ENCODE results near the gene PPP2R2D.

GRCh38 chr10:131936736-131937135, 35.9 kb downstream of the PPP2R2D start:
- TF ChIP-seq CTCF (conservative IDR thresholded peaks at IDR 0.05) (no peak), ZFX (IDR thresholded peaks at IDR 0.05) (no peak)

All from C4-2B (cell line).